Duodenal mucosa (tissue), 2 donors: ENCODE results near the gene WDR70.

ENCODE experiments used
- H3K27ac ChIP-seq: one replicate; pipeline ENCODE4 v1.7.0; 2013; ENCODE audit warnings: low read depth, low read length
- H3K27me3 ChIP-seq, 2 donors: one replicate each; pipeline ENCODE4 v1.7.0; 2013; ENCODE audit warnings: low read length in 2 of 2, control low read depth in 1 of 2; ENCODE audit not compliant: insufficient read depth in 2 of 2, control insufficient read depth in 1 of 2
- H3K36me3 ChIP-seq, 2 donors: one replicate each; pipeline ENCODE4 v1.7.0; 2013; ENCODE audit warnings: low read length in 2 of 2, control low read depth in 1 of 2; ENCODE audit not compliant: insufficient read depth in 2 of 2, control insufficient read depth in 1 of 2
- H3K4me1 ChIP-seq, 2 donors: one replicate each; pipeline ENCODE4 v1.7.0; 2013; ENCODE audit warnings: low read length in 2 of 2, control low read depth in 1 of 2; ENCODE audit not compliant: insufficient read depth in 2 of 2, control insufficient read depth in 1 of 2
- H3K4me3 ChIP-seq, 2 donors: one replicate each; pipeline ENCODE4 v1.7.0; 2013; ENCODE audit warnings: low read length in 2 of 2, low read depth in 1 of 2
- H3K9ac ChIP-seq, 2 donors: one replicate each; pipeline ENCODE4 v1.7.0; 2013; ENCODE audit warnings: low read length in 2 of 2, low read depth in 1 of 2
- H3K9me3 ChIP-seq, 2 donors: one replicate each; pipeline ENCODE4 v1.7.0; 2013; ENCODE audit warnings: low read length in 2 of 2, control low read depth in 1 of 2; ENCODE audit not compliant: control insufficient read depth in 1 of 2

The WDR70 gene

DNA sequence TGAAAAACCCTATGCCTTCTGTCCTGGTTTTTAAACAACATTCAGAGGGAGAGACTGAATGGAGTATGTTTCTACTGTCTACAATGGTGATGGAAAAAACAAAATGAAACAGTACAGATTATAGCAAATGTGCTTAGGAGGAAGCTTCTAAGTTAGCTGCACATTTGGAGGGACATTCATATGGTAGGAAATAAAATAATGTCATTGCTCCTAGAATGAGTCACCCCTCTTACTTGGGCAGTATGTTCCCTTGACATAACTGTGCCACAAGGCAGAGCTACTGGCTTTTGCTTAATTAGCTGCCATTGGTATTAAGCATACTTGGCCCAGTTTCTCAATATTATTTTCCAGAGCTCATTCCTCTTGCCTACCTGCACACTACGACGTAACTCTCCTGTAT lies 331.8 kb downstream of the WDR70 start:
- H3K36me3 ChIP-seq = no peaks in the 10 kb centered on the region
- H3K27me3 ChIP-seq = no peaks in the 10 kb centered on the region
- H3K27ac ChIP-seq = no peak overlapping the region
- H3K4me1 ChIP-seq = no peaks in the 10 kb centered on the region
- H3K4me3 ChIP-seq = no peak overlapping the region
- H3K9me3 ChIP-seq = no peaks in the 10 kb centered on the region
- no peak overlapping the region for H3K9ac ChIP-seq

DNA sequence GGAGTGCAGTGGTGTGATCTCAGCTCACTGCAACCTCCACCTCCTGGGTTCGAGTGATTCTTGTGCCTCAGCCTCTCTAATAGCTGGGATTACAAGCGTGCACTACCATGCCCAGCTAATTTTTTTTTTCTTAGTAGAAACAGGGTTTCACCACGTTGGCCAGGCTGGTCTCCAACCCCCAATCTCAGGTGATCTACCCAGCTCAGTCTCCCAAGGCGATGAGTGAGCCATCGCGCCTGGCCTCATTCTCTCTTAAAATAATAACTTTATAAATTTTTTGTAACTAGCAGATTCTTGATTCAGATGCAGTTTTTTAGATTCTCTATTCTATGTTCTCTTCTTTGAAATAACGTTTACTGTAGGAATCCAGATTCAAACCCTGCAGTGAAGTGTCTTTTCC lies 333.6 kb downstream of the WDR70 start:
- peaks cover 10% of the 10 kb centered on the region in 2 donors for H3K4me1 ChIP-seq
- no peaks in the 10 kb centered on the region for H3K9me3 ChIP-seq
- no peaks in the 10 kb centered on the region for H3K27me3 ChIP-seq
- no peaks in the 10 kb centered on the region for H3K36me3 ChIP-seq
- no peak overlapping the region for H3K9ac ChIP-seq
- H3K4me3 ChIP-seq = no peak overlapping the region
- no peak overlapping the region for H3K27ac ChIP-seq

DNA sequence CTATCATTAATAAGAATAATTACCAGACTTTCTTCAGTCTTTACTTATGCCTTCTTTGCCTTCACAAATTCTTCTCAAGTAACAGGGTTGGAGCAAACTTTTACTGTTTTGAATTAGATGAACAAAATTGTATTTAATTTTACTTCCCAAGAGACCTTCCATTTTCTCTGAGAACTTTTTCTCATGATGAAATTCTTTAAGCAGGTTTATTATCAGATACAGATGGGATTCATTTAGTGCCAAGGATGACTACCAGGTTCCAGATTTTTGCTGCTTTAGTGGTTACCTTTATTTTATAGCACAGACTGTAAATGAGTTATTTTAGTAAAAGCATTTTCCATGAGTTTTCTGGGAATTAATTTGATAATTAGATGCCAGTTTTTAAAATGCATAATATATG lies 335.6 kb downstream of the WDR70 start:
- Histone ChIP-seq H3K9me3 (no peaks in the 10 kb centered on the region), H3K9ac (no peak overlapping the region), H3K4me1 (peaks cover 15 to 19% of the 10 kb centered on the region in 2 donors), H3K27ac (no peak overlapping the region), H3K36me3 (no peaks in the 10 kb centered on the region), H3K27me3 (no peaks in the 10 kb centered on the region), H3K4me3 (no peak overlapping the region)

DNA sequence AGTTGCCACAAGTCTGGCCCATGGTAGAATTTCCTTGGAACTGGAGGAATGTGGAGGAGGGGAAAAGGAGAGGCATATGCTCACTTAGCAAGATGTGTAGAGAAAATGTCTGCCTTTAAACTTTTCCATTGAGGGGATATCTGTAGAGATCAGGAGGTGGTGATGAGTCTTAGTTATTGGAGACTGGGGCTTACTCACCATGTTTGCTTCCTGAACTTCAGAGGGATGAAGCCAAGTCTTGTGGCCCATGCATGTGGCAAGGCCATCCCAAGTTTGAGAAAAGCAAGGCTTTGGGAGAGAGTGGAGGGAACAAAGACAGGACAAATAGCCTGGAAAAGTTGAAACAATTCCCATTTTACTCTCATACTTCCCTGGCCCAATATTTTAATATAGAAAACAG lies 336.2 kb downstream of the WDR70 start:
- Histone ChIP-seq H3K9me3 (no peaks in the 10 kb centered on the region), H3K27ac (no peak overlapping the region), H3K4me3 (no peak overlapping the region), H3K36me3 (no peaks in the 10 kb centered on the region), H3K4me1 (peaks cover 15 to 19% of the 10 kb centered on the region in 2 donors), H3K27me3 (no peaks in the 10 kb centered on the region), H3K9ac (no peak overlapping the region)

DNA sequence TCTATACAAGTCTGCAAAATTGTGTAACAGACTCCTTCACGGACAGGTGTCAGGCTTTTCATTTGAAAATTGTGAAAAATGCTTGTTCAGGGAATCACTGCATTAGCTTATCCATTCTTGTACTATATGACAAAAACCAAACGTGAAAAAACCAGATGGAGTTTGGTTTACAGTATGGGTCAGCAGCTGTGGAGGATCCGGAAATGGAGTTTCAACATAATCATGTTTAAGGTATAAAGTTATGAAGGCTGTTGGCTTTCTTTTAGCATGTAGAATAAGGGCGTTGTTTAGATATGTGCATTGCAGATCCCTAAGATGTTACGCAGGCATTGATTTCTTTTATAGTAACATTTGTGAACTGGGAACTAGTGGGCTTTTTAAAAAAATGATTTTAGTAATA lies 336.9 kb downstream of the WDR70 start:
- Histone ChIP-seq H3K27ac (no peak overlapping the region), H3K9me3 (no peaks in the 10 kb centered on the region), H3K9ac (no peak overlapping the region), H3K36me3 (no peaks in the 10 kb centered on the region), H3K27me3 (no peaks in the 10 kb centered on the region), H3K4me1 (peaks cover 15 to 19% of the 10 kb centered on the region in 2 donors), H3K4me3 (no peak overlapping the region)

DNA sequence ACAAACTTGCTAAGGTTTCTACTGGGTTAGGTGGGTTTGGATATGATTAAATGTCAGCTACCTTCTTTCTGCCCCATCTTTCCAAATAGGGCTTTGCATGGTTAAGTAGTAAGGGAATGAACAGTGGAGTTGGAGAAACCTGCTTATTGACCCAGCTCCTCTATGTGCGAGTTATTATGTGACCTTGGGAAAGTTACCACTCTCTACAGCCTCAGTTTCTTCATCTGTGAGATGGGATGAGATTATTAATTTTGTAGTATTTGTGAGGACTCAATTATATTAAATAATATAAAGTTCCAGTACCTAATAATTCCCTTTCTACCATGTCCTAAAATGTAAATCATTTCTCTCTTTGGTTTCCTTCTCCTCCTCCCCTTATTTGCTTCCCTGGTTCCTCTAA lies 337.3 kb downstream of the WDR70 start:
- Histone ChIP-seq H3K4me1 (peaks cover 15 to 19% of the 10 kb centered on the region in 2 donors), H3K27me3 (no peaks in the 10 kb centered on the region), H3K36me3 (peaks cover 0 to 4% of the 10 kb centered on the region in 2 donors), H3K9ac (no peak overlapping the region), H3K9me3 (no peaks in the 10 kb centered on the region), H3K4me3 (no peak overlapping the region), H3K27ac (no peak overlapping the region)

DNA sequence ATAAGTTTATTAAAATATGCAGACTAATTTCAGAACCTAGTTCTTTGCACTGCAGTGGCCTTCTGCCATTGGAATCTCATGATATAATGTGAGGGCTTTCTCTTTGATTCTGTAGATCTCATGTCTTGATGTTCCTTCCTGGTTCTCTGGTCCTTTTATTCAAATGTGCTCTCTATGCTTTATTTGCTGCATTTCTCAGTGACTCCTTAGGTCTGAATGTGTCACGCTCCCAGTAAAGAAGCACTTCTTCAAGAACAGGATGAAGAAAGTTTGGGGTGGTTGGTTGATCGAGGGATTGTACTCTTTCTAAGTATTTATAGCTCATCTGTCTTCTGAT lies 338.1 kb downstream of the WDR70 start:
- H3K4me3 ChIP-seq = peak overlapping the region in 1 of 2 donors; percentile 8
- H3K36me3 ChIP-seq = peaks cover 0 to 6% of the 10 kb centered on the region in 2 donors
- no peaks in the 10 kb centered on the region for H3K9me3 ChIP-seq
- no peaks in the 10 kb centered on the region for H3K27me3 ChIP-seq
- H3K4me1 ChIP-seq = peaks cover 15 to 19% of the 10 kb centered on the region in 2 donors
- H3K27ac ChIP-seq = no peak overlapping the region
- no peak overlapping the region for H3K9ac ChIP-seq

DNA sequence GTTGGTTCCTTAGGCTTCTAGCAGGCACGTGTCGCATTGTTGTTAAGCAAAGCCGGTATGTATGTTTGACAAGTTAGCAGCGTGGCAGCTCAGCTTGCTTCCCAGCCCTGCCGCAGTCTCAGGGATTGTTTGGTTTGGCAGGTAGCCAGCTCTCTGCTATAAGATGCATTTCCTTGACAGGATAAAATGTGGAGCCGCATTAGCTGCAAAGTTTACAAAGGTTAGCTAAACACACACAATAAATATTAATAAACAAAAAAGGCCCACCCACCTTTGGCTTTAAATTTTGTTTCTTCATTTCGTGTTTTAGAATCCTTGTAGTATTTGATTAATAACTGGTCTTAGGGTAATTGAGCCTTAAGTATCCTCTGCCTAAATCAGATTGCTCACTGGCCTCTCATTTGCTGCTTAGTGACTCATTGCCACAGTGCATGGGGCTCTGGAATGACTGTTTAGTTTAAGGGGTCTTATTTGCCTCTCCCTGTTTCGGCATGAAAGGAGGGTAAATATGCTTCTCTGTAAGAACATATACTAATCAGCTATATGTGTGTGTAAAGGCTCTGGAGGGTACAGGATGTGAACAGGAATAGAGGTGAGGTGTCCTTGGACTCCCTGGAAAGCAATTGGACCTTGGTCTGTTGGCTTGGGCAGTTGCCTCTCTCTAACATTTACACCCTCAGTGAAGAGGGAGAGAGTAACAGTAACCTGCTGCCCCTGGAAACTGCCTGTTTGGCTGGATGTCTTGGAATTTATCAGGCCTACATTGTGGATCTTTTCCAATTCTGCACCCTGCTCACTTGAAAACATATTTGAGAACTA lies 338.7 kb downstream of the WDR70 start:
- Histone ChIP-seq H3K4me3 (peak overlapping the region in 1 of 2 donors; percentile 8), H3K9me3 (no peaks in the 10 kb centered on the region), H3K4me1 (peaks cover 15 to 19% of the 10 kb centered on the region in 2 donors), H3K36me3 (peaks cover 0 to 10% of the 10 kb centered on the region in 2 donors), H3K27me3 (no peaks in the 10 kb centered on the region), H3K27ac (no peak overlapping the region), H3K9ac (no peak overlapping the region)

DNA sequence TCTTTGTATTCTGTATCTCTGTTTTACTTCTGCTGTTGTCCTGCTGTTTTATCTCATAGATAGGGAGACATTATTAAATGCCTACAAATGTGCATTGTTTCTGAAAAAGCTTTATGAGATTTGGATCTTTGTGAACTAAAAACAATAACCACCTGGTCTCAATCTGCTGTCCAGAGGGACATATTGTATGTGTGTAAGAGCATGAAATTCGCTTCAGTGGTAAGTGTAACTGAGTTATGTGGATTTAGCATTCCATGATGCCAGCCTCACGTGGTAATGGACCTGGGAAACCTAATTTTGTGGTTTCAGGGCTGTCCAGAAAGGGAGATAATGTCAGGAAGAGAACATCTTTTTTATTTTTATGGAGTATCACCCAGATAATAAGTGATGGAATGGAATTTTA lies 341.4 kb downstream of the WDR70 start:
- H3K9me3 ChIP-seq = no peaks in the 10 kb centered on the region
- H3K4me1 ChIP-seq = peaks cover 15 to 19% of the 10 kb centered on the region in 2 donors

DNA sequence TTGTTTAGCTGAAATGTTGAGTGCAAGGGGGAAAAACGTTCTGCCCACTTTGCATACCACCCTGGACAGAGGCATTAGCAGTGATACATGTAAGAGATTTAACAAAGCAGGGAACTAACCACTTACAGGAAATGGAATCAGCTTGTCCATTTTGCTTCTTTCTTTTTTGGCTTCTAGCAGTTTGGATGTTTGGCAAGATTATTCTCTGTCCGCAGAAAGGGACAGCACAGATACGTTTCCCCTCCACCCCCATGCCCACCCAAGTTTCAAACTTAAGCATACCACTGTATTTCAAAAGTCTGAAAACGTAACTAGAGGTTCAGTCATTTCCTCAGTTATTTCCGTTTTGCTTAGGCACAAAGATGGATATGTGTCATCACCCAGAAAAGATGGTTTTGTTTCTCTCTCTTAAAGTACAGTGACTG lies 342.3 kb downstream of the WDR70 start:
- H3K9ac ChIP-seq = no peak overlapping the region
- H3K4me3 ChIP-seq = no peak overlapping the region
- no peaks in the 10 kb centered on the region for H3K9me3 ChIP-seq
- peaks cover 15 to 19% of the 10 kb centered on the region in 2 donors for H3K4me1 ChIP-seq
- peaks cover 0 to 12% of the 10 kb centered on the region in 2 donors for H3K36me3 ChIP-seq
- H3K27ac ChIP-seq = no peak overlapping the region
- H3K27me3 ChIP-seq = no peaks in the 10 kb centered on the region

More for the DNA sequence above, 341.4 kb downstream of the WDR70 start:
- H3K4me3 ChIP-seq = no peak overlapping the region
- no peak overlapping the region for H3K27ac ChIP-seq
- H3K36me3 ChIP-seq = peaks cover 0 to 12% of the 10 kb centered on the region in 2 donors
- no peak overlapping the region for H3K9ac ChIP-seq
- no peaks in the 10 kb centered on the region for H3K27me3 ChIP-seq
